Endothelial cell of umbilical vein (primary cell): ENCODE results near the gene CALHM1. TPM values are rescaled to one million over a fixed set of nuclear protein-coding genes. Genes with fewer than 3 reads are reported as not detected.

Experiments
- BruUV-seq: library from RNA; stranded (reverse); fragments of 400-500 nt; replicated peaks from 2 replicates; lab custom pipeline; 2021; lab: Mats Ljungman, UMichigan
- CTCF ChIA-PET: fragments of 300-600, 350-600 bp; sonication (Branson Sonifier 250); formaldehyde crosslinking; loops from one replicate; lab custom pipeline; 2021; ENCODE audit warnings: antibody characterized with exemption, inconsistent platforms; lab: Charles Lee
- POLR2A ChIA-PET: fragments of 300-600, 350-600 bp; sonication (Branson Sonifier 250); formaldehyde crosslinking; loops from one replicate; lab custom pipeline; 2021; ENCODE audit warnings: antibody characterized with exemption, inconsistent platforms; lab: Charles Lee
- DNase-seq: peaks from one replicate; pipeline ENCODE4 v3.0.0-alpha.2; 2011; ENCODE audit warnings: low read depth, low spot score
- FAIRE-seq: peaks from 2 replicates; lab custom pipeline; 2011; peaks lifted over from hg19 to GRCh38; lab: Jason Lieb, UNC
- H2AFZ ChIP-seq: 2 replicates; pipeline ENCODE4 v1.6.0; 2012; ENCODE audit warnings: low read depth, low read length, control low read depth, inconsistent platforms
- H3K27ac ChIP-seq: 2 replicates; pipeline ENCODE4 v1.5.1; 2011; ENCODE audit warnings: low read depth, mild to moderate bottlenecking, control low read depth, low read length, moderate library complexity; ENCODE audit not compliant: insufficient read depth
- H3K27me3 ChIP-seq, 2 experiments: 2 replicates each; pipeline versions ENCODE4 v1.6.0 to v1.6.1; 2011; ENCODE audit warnings: low read length in 2 of 2, mixed read lengths in 1 of 2; ENCODE audit not compliant: control insufficient read depth in 2 of 2, insufficient read depth in 2 of 2
- H3K36me3 ChIP-seq, 2 experiments: 2 replicates in 1 of 2; 3 replicates in 1 of 2; pipeline ENCODE4 v1.5.1; 2011; ENCODE audit warnings: low read length in 2 of 2, mild to moderate bottlenecking in 1 of 2, moderate library complexity in 1 of 2; ENCODE audit not compliant: control insufficient read depth in 2 of 2, insufficient read depth in 2 of 2; ENCODE audit errors: extremely low read depth in 1 of 2
- H3K4me1 ChIP-seq: 3 replicates; pipeline ENCODE4 v1.5.1; 2011; ENCODE audit warnings: mild to moderate bottlenecking, low read length; ENCODE audit not compliant: control insufficient read depth, insufficient read depth; ENCODE audit errors: extremely low read depth
- H3K4me2 ChIP-seq: 2 replicates; pipeline ENCODE4 v1.6.1; 2011; ENCODE audit warnings: low read length, control low read depth, mixed read lengths; ENCODE audit not compliant: insufficient read depth
- H3K4me3 ChIP-seq, 3 experiments: fragments of 200-600 bp in 1 of 3; sonication (generic), shearing (Covaris generic) in 1 of 3; replicated peaks in 1 of 3; 2 replicates each; pipeline ENCODE4 v1.5.1; 2011 to 2016; ENCODE audit warnings: control low read depth in 3 of 3, low read length in 3 of 3, mild to moderate bottlenecking in 2 of 3, inconsistent platforms in 1 of 3, low read depth in 1 of 3, moderate library complexity in 1 of 3; ENCODE audit not compliant: insufficient read depth in 1 of 3
- H3K79me2 ChIP-seq: 2 replicates; pipeline ENCODE4 v1.6.0; 2012; ENCODE audit warnings: low read length, inconsistent platforms; ENCODE audit not compliant: control insufficient read depth, insufficient read depth
- H3K9ac ChIP-seq: replicated peaks from 2 replicates; pipeline ENCODE3; 2011; ENCODE audit warnings: low read length, control low read depth; ENCODE audit not compliant: insufficient read depth; ENCODE audit errors: extremely low read depth
- H3K9me1 ChIP-seq: replicated peaks from 3 replicates; pipeline ENCODE4 v1.6.0; 2011; ENCODE audit warnings: mild to moderate bottlenecking, low read length; ENCODE audit not compliant: control insufficient read depth, insufficient read depth; ENCODE audit errors: extremely low read depth
- H3K9me3 ChIP-seq: replicated peaks from 2 replicates; pipeline ENCODE4 v1.5.1; 2012; ENCODE audit warnings: low read length, inconsistent platforms; ENCODE audit not compliant: control insufficient read depth, insufficient read depth
- H4K20me1 ChIP-seq: replicated peaks from 2 replicates; pipeline ENCODE3; 2011; ENCODE audit warnings: mild to moderate bottlenecking, low read length; ENCODE audit not compliant: control insufficient read depth, insufficient read depth; ENCODE audit errors: extremely low read depth
- CTCF ChIP-seq, 2 donors: IDR thresholded peaks; 1 replicate in 1 of 2; 2 replicates in 1 of 2; pipeline ENCODE4 v1.5.1; 2011; ENCODE audit warnings: low read length in 2 of 2, mild to moderate bottlenecking in 2 of 2, moderate library complexity in 2 of 2, control low read depth in 1 of 2, inconsistent platforms in 1 of 2, low read depth in 1 of 2; ENCODE audit not compliant: insufficient read depth in 1 of 2; ENCODE audit errors: extremely low read depth in 1 of 2
- EZH2 ChIP-seq: IDR thresholded peaks from 2 replicates; pipeline ENCODE4 v1.6.1; 2012; ENCODE audit warnings: borderline replicate concordance, low read depth, mild to moderate bottlenecking, moderate library complexity, low read length, inconsistent platforms; ENCODE audit not compliant: severe bottlenecking
- FOS ChIP-seq: IDR thresholded peaks from 2 replicates; pipeline ENCODE4 v1.6.1; 2011; ENCODE audit warnings: mild to moderate bottlenecking, low read length, moderate library complexity, borderline replicate concordance; ENCODE audit not compliant: insufficient read depth
- GATA2 ChIP-seq: IDR thresholded peaks from 2 replicates; pipeline ENCODE4 v1.7.0; 2011; ENCODE audit warnings: low read depth, mild to moderate bottlenecking, moderate library complexity, mixed read lengths, low read length; ENCODE audit not compliant: insufficient read length, insufficient read depth
- JUN ChIP-seq: IDR thresholded peaks from 2 replicates; pipeline ENCODE4 v1.6.1; 2011; ENCODE audit warnings: borderline replicate concordance, low read depth; ENCODE audit not compliant: insufficient read length, insufficient read depth
- MYC ChIP-seq: IDR thresholded peaks from one replicate; pipeline ENCODE4 v1.6.1; 2011; ENCODE audit warnings: mild to moderate bottlenecking, low read depth, low read length
- POLR2A ChIP-seq: IDR thresholded peaks from 2 replicates; pipeline ENCODE4 v1.6.1; 2012; ENCODE audit warnings: low read depth, mild to moderate bottlenecking, control low read depth, low read length
- POLR2AphosphoS5 ChIP-seq: IDR thresholded peaks from 2 replicates; pipeline ENCODE4 v1.6.1; 2012; ENCODE audit warnings: low read depth, mild to moderate bottlenecking, control low read depth, low read length, moderate library complexity; ENCODE audit not compliant: insufficient read depth
- dilution Hi-C: fragments of 300-500 bp; cut with MboI; formaldehyde crosslinking; loops from one replicate; pipeline ENCODE4 v1.15.0; 2019; ENCODE audit warnings: low sequenced_read_pairs; ENCODE audit not compliant: extremely low pct_ligation_motif_present
- intact Hi-C: fragments of 100-400 bp; cut with micrococcal nuclease; formaldehyde crosslinking; loops from one replicate; pipeline ENCODE4 v1.10.0; 2022
- polyA plus RNA-seq, 4 experiments: library from polyadenylated mRNA; depleted of rRNA in 3 of 4; stranded (reverse) in 3 of 4; unstranded in 1 of 4; fragments of >200 nt; gene quantifications; 2 replicates each; pipeline versions ENCODE4 v1.2.1 to v1.2.3, GENCODE V29; 2011 to 2012; ENCODE audit warnings: missing spikeins in 1 of 4
- total RNA-seq: library from RNA; stranded (reverse); gene quantifications from 2 replicates; pipeline ENCODE4 v1.2.3, GENCODE V29; 2021
- TF ChIP-seq, protein P1 (sequence below): IDR thresholded peaks from 2 replicates; pipeline ENCODE4 v1.6.1; 2011; ENCODE audit not compliant: insufficient read depth, insufficient read length

CALHM1 gene
- total and polyA plus RNA-seq, 2 donors (not counting 3 experiments of a cell fraction or from before 2014, with no cell fraction given) = not detected

DNA sequence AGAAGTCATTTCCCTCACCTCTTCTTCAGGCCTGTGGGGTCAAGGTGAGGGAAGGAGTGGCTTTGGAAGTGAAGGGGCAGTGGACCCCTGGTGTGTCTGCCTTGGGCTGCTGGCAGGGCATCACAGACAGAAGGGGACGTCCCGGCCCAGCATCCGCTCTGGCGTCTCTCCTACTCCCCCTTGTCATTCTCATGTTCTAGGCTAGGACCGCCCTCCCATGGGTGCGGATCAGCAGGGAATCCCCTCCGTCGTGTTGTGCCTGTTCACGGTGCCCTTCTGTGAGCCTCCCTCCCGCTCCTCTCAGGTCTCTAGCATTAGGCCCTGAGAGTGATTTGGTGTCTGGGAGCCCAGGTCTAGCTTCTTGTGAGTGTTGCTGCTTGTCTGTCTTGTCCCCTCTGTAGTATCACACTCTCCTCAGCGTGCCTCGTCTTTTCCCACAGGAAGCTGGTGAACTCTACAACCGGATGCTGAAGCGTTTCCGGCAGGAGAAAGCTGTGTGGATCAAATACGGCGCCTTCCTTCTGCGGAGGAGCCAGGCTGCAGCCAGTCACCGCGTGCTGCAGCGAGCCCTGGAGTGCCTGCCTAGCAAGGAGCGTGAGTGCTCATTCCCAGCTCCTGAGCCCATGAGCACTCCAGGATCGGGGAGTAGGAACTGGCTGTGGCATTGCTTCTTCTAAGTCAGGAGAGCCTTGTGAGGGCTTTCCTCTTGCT is 15.1 kb downstream of the CALHM1 start:
- Histone ChIP-seq H4K20me1 (no peaks in the 10 kb centered on the region), H3K9ac (no peak overlapping the region), H3K27ac (no peak overlapping the region), H3K79me2 (peaks cover 7% of the 10 kb centered on the region), H2AFZ (no peak overlapping the region), H3K4me2 (no peak overlapping the region), H3K4me1 (peaks cover 28% of the 10 kb centered on the region), H3K4me3 (no peak overlapping the region), H3K9me3 (no peaks in the 10 kb centered on the region), H3K36me3 (peaks cover 30 to 59% of the 10 kb centered on the region in 2 experiments), H3K9me1 (no peaks in the 10 kb centered on the region), H3K27me3 (no peaks in the 10 kb centered on the region)
- TF ChIP-seq GATA2 (no peak), MYC (no peak), FOS (no peak), EZH2 (no peak), POLR2AphosphoS5 (no peak), JUN (no peak), POLR2A (no peak), CTCF (IDR thresholded peaks at IDR 0.05; ENCODE audit: extremely low read depth in 1 of 2, insufficient read depth in 1 of 2, low read depth in 1 of 2, low read length in 2 of 2) (no peak)
- TF ChIP-seq, protein P1, sequence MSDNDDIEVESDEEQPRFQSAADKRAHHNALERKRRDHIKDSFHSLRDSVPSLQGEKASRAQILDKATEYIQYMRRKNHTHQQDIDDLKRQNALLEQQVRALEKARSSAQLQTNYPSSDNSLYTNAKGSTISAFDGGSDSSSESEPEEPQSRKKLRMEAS = no peak
- dilution Hi-C loops = no loop called here
- intact Hi-C loops = no loop called here
- no TSS peak for BruUV-seq
- POLR2A ChIA-PET = no interaction called here
- CTCF ChIA-PET = no interaction called here
- DNase-seq (no peak), FAIRE-seq (peak; percentile 69)
